ENCODE results near the gene PSEN2.

The PSEN2 gene

DNA sequence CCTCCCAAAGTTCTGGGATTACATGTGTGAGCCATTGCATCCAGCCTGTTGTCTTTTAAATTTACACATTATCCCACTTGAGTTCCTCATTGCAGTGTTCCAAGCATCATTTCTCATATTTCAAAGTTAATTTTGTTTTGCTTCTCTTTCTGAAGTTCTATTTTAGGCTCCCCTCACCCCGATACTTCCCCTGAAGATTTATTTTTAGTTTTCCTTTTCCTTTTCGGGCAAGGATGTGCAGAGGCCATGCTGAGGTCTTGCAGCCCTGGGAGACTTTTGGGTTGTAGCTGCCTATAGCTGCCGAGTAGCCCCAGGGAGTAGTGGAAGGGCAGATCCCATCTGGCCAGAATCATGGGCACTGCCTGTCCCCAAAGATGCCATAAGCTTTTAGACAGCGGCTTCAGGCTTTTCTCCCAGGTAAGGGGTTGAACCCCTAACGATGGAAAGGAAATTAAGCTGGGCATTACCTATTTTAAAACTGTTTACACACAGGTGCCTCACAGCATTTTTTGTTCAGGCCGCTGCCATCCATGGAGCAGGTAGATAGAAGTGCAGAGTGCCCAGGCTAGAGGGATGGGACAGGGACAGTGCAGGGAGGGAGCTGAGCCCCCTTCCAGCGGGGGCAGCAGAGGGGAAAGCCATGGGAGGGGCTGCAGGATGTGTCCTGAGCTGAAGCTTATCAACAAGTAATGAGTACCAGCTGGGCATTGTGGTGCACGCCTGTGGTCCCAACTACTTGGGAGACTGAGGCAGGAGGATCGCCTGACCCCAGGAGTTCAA lies 15.9 kb downstream of the PSEN2 start:
- no peak for DNase-seq (ENCODE audit: low read depth)

DNA sequence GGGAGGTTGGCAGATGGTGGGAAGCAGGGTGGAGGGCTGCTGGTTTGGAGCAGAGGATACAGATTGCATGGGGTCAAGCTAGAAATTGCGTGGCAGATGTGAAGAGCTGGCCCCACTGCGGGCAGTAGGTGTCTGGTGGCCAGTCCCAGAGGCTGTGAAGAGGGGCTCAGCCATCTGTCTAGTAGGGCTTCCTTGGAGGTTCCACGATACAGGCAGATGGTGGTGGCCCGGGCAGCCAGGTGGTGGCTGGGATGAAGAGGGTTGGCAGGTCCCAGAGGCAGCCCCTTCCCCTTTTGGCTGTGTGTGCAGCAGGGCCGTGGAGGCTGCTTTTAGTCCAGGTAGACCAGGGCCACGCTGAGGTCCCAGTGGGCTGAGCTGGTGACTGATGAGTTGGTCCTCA lies 16.6 kb downstream of the PSEN2 start:
- no peak for DNase-seq (ENCODE audit: low read depth)

DNA sequence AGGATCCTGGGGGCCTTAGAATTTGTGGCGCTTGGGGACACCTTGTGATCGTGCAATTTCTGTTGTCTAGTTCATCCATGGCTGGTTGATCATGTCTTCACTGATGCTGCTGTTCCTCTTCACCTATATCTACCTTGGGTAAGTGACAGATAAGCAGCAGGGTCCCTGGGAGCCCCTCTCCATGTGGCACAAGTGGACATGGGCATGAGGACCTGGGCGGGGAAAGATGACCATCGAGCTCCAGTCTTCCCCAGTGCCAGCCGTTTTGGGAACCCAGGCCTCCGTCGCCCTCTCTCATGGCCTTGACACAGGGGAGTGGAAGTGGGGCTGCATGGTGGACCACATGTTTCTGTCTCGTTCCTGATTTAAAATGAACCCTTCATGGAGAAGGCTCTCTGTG lies 17.6 kb downstream of the PSEN2 start:
- no peak for DNase-seq (ENCODE audit: low read depth)

DNA sequence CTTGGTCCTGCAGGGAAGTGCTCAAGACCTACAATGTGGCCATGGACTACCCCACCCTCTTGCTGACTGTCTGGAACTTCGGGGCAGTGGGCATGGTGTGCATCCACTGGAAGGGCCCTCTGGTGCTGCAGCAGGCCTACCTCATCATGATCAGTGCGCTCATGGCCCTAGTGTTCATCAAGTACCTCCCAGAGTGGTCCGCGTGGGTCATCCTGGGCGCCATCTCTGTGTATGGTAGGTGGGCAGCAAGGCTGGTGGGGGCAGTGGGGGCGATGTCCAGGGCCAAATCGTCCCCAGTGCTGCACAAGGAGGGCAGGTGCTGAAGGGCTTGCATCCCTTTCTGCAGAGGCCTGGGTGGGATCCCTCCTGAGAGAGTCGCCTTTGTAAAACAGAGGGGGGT lies 18.4 kb downstream of the PSEN2 start:
- no peak for DNase-seq (ENCODE audit: low read depth)

DNA sequence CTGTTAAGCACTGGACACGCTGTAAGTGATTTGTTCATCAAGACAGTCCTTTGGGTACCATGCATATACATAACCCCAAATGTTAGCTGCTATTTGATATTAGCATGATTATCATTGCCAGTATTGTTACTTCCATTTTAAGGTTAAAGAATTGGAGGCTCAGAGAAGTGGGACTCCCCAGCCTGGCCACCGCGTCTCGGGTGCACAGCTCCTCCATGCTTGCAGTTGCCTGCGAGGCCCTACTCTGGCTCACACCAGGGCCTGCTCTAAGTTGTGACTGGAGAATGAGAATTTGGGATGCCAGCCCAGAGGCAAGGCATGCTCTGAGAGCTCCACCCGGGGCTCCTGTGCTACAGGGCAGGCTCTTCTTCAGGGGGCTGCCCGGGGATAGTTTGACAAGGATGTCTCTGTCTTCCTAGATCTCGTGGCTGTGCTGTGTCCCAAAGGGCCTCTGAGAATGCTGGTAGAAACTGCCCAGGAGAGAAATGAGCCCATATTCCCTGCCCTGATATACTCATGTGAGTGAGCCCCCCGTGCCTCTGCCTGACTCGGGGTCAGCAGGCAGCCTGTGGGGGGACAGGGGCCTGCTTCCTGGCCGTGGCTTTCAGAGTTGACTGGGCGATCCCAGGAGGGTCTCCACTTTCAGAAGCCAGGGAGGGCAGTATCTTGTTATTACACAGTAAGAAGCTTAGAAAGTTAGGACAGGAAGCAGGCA lies 19.4 kb downstream of the PSEN2 start:
- no peak for DNase-seq (ENCODE audit: low read depth)

DNA sequence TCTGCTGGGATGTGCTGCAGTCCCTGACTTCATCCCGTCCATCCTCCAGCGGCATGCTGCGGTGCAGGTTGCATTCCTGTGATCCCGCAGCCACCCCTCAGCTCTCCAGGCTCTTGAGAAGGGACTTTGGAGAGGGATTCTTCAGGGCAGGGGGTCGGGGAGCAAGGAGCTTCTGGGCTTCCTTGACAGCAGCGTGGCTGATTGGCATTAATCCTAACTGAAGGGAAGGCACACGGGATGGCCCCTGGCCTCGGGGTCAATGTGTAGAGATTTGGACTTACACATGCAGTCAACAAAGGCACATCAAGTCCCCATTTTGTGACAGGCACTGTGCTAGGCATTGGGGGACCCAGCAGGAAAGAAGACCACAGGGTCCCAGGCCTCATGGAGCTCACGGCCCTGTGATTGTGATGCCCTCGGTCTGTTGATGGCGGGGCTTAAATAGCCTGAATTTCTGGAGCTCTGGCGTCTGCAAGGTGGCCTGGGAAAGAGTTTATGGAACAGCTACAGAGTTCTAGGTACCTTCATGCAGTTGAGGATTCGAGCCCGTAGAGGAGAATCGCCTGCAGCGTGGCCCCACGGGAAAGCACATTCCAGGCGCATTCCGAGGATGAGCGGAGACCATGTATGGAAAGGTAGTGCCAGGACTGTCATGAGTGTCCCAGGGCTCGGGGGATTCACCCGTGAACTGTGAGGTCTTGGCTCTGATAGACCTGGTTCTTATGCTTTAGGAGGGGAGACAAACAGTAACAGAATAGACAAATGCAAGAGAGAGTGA lies 20.1 kb downstream of the PSEN2 start:
- DNase-seq (ENCODE audit: low read depth) = no peak

DNA sequence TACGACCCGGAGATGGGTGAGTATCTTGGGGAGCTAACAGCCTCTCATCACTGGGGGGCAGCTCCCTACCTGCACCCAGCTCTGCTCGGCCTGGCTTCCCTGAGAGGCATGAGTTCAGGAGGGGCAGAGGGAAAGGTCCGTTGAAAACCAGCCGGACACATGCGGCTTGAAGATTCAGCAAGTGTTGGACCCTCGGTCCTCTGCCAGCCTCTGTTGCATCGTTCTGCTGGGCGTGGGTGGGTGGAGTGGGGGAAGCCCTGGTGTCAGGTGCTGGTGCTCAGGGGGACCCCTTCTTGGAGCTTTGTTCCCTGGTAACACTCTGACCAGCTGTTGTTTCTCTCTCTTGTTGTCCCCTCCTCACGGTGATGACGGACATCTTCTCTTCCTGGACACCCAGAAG lies 20.9 kb downstream of the PSEN2 start:
- no peak for DNase-seq (ENCODE audit: low read depth)

DNA sequence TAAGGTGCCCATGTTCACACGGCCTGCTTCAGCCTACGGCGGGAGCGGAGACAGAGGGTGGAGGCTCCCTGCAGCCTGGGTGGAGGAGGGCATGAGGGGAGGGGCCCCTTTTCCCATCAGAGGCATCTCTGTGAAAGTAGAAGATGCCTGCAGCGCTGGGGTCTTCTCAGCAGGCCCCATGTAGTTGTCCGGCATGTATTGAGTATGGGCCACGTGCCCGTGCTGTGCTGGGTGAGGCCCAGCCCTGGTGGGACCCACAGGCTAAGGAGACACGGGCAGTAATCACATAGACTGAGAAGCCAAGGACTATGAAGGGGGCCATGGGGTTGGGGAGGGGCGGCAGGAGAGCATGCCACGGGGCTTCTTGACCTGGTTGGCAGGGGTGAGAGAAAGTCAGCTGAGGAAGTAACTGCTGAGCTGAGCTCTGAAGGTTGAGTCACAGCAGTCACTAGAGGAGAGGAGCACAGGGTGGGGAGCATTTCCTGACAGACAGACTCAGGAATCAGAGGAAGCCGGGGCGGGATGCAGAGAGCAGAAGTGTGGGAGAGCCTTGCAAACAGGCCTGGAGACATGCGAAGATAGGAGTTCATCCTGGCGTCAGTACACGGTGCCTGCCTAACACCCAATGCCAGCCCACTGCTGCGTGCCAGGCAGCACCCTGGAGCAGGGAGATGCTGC lies 21.6 kb downstream of the PSEN2 start:
- no peak for DNase-seq (ENCODE audit: low read depth)

DNA sequence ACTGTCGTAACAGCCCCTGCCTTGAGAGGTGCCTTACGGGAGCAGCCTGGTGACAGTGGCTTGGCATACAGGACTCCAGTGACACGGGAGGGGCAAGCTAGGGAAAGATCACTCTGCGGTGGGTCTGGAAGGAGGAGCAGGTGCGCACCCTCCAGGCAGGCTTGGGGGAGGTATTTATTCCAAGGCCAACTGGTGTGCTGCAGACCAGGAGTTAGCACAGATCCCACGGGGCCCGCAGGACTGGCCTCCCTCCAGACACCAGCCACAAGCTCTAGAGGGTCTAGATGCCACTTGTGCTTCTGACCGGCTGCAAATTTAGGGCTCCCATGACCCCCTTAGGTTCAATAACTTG lies 22.1 kb downstream of the PSEN2 start:
- no peak for DNase-seq (ENCODE audit: low read depth)

DNA sequence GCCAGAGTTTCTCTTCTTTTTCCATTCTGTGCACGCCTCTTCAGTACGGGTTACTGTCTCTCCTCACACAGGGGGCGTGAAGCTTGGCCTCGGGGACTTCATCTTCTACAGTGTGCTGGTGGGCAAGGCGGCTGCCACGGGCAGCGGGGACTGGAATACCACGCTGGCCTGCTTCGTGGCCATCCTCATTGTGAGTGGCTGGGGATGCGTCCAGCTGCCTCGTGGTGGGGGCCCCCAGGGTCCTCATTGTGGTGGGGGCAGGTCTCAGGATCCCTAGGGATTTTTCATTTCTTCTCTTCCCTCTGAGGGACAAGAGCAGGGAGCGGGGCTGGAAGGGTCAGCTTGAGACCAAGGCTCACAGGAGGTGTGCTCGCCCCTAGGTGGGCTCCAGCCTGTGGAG lies 23.5 kb downstream of the PSEN2 start:
- DNase-seq (ENCODE audit: low read depth) = no peak

DNA sequence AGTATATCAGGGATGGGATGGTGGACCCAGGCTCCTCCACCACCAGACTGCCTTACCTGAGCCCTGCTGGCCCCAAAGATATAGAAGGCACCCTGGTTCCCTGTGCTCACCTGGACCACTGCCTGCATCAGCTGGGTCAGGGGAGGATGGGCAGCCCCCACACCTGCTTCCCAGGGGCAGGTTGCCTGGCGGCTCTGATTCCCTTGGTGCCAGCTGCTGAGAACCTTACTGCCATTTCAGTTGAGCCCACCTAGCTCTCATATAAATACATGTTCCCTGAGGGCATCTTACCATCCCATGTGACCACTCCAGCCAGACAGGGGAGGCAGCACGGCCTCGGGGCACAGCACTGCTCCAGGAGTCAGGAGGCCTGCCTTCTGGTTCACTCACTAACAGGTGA lies 24.4 kb downstream of the PSEN2 start:
- no peak for DNase-seq (ENCODE audit: low read depth)

DNA sequence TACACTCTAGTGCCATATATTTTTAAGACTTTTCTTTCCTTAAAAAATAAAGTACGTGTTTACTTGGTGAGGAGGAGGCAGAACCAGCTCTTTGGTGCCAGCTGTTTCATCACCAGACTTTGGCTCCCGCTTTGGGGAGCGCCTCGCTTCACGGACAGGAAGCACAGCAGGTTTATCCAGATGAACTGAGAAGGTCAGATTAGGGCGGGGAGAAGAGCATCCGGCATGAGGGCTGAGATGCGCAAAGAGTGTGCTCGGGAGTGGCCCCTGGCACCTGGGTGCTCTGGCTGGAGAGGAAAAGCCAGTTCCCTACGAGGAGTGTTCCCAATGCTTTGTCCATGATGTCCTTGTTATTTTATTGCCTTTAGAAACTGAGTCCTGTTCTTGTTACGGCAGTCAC lies 25.2 kb downstream of the PSEN2 start:
- no peak for DNase-seq (ENCODE audit: low read depth)

DNA sequence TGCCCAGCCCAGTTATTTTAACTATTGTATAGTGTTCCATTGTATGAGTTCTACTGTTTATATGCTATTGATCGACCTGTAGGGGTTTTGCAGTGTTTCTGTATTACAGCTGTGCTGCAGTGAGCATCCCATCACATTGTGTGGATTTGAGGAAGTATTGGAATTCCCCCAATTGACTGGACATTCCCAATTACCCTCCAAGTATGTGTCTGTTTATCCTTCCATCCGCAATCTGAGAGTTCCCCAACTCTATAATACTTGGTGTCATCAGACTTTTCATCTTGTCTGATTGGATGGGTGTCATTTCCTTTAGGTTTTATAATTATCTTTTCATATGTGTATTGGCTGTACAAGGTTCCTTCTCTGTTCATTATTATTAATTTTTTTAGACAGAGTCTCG lies 27.8 kb downstream of the PSEN2 start:
- DNase-seq (ENCODE audit: low read depth) = no peak

DNA sequence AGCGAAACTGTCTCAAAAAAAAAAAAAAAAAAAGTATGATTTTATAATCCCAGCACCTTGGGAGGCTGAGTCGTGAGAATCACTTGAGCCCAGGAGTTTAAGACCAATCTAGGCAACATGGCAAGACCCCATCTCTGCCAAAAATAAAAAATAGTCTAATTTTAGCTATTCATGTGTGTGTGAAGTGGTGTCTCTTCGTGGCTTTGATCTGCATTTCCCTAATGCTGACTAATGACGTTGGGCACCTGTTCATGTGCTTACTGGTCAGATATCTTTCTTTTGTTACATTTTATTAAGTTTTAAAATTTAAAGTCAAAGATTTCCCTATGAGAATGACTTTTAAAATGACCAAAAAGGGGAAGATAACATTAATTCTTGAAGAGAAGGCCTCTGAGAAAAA lies 31.0 kb downstream of the PSEN2 start:
- DNase-seq (ENCODE audit: low read depth) = no peak

DNA sequence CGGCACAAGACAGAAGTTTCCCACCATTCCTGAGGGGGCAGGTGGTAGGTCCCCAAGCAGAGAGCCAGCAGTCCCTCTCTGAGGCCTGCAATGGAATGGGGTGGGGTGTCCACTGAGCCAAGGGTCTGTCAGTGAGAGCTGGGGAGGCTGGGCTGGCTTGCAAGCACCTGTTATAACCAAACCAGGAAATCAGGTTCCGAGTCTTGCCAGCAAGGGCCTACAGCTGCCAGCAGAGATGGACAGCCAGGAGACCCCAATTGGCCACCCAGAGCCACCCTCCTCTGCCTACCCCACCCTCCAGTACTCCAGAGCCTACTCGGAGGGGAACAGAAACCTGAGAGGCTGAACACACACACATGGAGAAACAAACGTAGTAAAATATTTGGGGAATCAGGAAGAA lies 32.2 kb downstream of the PSEN2 start:
- DNase-seq (ENCODE audit: low read depth) = no peak

DNA sequence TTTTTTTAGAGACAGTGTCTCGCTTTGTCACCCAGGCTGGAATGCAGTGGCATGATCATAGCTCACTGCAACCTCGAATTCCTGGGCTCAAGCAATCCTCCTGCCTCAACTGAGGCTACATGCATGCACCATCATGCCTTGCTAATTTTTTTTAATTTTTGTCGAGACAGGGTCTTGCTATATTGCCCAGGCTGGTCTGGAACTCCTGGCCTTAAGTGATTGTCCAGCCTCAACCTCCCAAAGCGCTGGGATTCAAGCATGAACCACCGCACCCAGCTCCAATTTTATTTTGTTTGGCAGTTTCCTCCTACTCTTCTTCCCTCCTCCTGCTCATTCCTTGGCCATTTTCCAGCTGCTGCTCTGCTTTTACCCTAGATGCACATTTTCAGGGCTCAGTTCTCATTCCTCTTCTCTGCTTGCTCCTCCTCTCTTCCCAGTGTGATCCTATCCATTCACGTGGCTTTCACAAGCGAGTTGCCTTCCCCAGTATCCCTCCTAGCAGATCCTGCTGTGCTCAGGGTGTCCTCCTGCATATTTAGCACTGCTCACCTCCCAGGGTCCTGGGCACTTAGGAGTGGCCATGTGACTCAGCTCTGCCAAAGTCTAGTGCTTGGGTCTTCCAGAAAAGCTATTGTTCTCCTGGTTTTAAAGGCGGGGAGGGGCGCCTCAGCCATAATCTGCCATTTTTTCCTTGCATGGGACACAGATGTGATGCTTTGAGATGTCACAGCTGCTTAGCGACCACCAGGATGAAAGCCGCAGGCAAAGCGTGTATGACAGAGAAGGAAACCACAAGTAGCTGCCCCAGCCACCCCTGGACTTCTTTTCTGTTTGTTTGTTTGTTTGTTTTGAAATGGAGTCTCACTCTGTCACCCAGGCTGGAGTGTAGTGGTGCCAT lies 33.7 kb downstream of the PSEN2 start:
- DNase-seq (ENCODE audit: low read depth) = no peak

DNA sequence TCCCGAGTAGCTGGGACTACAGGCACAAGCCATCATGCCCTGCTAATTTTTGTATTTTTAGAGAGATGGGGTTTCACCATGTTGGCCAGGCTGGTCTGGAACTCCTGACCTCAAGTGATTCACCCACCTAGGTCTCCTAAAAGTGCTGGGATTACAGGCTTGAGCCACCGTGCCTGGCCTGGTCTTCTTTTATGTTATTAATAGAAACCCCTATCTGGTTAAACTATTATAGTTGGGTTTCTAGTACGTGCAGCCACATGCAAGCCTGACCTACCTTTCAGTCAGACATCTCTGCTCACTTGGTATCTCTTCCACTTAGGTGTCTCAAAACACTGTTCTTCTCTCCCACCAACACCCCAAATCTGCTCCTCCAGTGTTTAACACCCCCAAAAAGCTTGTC lies 34.4 kb downstream of the PSEN2 start:
- DNase-seq (ENCODE audit: low read depth) = no peak

DNA sequence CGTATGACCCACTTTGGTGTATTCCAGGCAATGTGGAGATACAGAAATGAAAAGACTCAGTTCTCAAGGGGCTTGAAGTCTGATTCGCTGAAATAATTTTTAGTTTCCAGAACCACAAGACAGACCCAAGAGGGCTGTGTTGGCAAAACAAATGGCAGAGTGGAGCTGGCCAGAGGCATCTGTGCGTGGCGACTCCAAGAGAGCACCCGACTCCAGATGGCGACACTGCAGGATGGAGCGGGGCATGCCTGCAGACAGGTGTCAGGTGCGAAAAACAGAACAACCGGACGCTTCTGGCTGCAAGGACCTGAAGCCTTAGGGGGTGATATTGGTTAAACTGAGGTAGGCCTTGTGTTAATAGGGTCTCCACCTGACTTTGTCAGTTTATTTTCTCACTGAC lies 38.0 kb downstream of the PSEN2 start:
- DNase-seq (ENCODE audit: low read depth) = no peak

DNA sequence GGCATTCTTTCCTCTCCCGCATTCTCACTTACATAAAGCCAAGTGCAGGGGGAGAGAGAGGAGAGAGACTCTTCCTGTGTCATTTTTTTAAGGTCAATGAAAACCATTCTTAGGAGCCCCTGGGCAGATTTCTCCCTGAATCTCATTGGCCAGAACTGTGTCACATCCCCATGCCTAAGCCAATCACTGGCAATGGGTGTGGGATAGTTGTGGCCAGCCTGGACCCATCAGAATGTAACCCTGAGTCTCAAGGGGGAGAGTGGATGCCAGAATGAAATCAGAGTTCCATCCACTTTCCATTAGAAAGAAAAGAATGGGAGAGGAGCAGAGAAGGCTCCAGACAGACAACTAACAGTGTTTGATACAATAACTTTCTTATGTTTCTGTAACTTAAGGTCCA lies 38.5 kb downstream of the PSEN2 start:
- DNase-seq (ENCODE audit: low read depth) = no peak

DNA sequence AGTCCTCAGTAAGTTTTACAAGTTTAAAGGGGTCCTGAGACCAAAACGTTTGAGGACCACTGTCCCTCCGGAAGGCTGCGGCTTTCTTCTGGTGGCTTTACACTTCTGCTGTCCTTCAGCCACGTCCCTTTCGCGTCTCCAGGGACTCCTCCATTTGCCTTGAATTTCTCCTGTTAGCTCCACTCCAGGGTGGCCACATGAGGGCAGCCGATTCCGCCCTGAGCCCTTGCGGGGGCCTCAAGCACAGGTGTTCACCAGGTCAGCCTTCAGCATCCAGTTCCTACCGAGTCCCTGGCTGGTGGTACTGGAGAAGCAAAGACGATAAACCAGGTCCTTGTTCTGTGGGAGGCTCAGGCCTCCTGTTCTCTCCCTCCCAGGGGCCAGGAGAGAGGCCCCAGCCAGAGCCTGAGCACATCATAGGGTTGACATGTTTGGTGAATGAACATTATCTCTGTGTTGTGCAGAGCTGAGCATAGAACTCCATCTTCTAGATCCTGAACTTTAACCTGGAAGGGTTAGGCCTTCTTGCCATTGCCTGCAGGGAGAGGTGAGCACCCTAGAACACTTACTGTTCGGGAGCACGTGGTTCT lies 42.3 kb downstream of the PSEN2 start:
- DNase-seq (ENCODE audit: low read depth) = peak; percentile 16

DNA sequence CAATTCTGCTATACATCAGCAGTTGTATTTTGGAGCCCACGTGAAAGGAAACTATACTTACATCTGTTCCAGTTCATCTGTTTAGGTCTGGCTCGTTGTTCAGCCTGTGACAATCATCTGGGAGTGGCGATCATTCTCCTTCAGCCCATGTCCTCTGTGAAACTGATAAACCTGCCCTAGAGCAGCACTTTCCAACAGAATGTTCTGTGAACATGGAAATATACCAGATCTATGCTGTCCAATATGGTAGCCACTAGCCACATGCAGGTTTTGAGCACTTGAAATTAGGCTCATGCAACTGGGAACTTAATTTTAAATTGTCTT lies 45.2 kb downstream of the PSEN2 start:
- DNase-seq (ENCODE audit: low read depth) = no peak
